Cardiac ventricle fibroblast (primary cell): ENCODE results near the gene LIN7C. TPM values are rescaled to one million over a fixed set of nuclear protein-coding genes. Genes with fewer than 3 reads are reported as not detected.

ENCODE experiments used
- total RNA-seq: library from RNA; depleted of rRNA; stranded (reverse); fragments of >200 nt; gene quantifications from 2 replicates; pipeline ENCODE4 v1.2.3, GENCODE V29; 2015

LIN7C gene, protein sequence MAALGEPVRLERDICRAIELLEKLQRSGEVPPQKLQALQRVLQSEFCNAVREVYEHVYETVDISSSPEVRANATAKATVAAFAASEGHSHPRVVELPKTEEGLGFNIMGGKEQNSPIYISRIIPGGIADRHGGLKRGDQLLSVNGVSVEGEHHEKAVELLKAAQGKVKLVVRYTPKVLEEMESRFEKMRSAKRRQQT
- 13.7 and 18.3 TPM in 2 replicates for total RNA-seq

DNA sequence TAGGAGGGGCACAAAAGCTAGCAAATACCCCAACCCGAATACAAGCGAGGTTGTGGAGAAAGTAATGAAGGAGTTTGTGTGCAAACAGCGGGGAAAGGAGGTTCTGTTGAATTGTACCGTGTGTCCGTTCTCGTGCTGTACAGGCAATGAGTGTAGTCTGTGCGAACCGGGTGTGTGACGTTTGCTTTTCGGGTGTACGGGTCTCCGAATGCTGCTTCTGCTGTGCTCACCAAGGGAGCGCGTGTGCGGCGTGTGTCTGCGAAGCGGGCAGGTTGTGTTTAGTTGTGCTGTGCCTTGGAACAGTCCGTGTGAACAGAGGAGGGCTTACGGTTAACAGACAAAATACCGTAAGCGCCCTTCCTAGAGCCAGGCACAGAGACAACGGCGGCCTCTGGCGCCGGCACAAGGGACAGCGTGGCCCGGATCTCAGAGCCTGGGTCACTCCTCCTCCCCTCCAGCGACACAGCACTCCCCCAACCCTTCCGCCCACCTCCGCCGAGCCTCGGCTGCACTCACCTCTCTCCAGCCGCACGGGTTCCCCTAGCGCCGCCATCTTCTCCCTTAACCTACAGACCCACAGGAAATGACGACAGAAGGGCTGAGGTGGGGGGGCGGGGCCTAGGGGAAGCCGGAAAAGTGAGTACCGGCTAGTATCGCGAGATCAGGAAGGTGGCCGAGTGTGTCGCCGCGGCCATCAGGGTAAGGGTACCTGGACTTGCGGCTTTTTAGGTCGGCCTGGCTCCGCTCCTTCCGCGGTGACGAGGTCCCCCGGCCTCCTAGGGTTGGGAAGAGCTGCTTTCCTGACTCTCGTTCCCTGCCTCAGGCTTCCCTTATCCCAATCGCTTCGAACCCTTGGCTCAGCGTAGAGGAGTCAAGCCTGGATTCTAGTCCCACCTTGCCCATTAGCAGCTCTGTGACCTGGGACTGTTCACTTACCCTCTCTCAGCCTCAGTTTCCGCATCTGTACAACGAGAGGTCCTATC, at the start of gene LIN7C:
LIN7C (minus strand) TSS at position 570 of the 983 bp plus-strand sequence; CDS start at position 553, 17 bp downstream.

DNA sequence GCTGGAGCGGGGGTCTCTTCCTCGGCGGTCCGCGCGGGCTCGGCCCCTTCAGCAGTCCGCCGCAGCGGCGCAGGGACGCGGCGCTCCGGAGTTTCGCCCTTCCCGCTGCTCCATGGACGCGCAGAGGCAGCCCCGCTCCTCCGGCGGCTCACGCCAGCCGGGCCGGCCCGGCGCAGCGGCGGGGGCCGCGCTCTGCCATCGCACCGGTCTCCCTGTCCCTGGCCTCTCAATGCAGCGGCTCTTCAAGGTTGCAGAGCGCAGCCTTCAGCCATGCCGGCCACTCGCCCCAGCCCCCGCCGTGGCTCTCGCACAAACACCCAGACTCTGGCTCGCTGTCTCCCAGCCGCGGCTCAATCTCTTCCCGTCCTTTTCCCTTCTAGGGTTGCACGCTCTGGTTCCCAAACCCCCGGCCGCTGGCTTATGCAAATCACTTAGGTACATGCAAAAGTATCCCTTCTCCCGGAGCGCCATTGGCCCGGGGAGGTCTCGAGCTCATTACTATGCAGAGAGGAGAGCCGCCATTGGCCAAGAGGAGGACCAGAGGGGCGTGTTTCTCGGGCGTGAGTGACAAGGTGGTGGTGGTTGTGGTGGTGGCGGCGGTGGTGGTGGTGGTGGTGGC, 34.1 kb downstream of the LIN7C start, which contains the start of gene LGR4:
LGR4 (minus strand) TSS at position 393 of the 619 bp plus-strand sequence. CDS start 488 bp downstream, outside the sequence.

Other genes starting within 250 kb of the LIN7C start
- 1.7 and 2.7 TPM in 2 replicates for gene CCDC34, start 143.6 kb downstream of the LIN7C start, total RNA-seq
- 22.5 and 24.9 TPM in 2 replicates for gene LGR4, start 34.0 kb downstream of the LIN7C start, total RNA-seq
- 0.37 and 0.64 TPM in 2 replicates for gene BDNF, start 193.7 kb upstream of the LIN7C start, total RNA-seq